GM18873 (cell line): ENCODE measurements around the gene PKDCC.

Experiments used
- ATAC-seq: cut with Tn5 transposase; IDR thresholded peaks from one replicate; pipeline ENCODE4 v1.9.1; 2021; ENCODE audit warnings: mild to moderate bottlenecking, moderate library complexity, moderate number of reproducible peaks; ENCODE audit not compliant: unreplicated experiment, low FRiP score

Gene PKDCC

GRCh38 chr2:42048299-42049220, 739 bp downstream of the PKDCC start:
- ATAC-seq, result no peak

GRCh38 chr2:42049221-42050009, 1.6 kb downstream of the PKDCC start:
- ATAC-seq, result no peak

- no peak for ATAC-seq
Measured at GRCh38 chr2:42050010-42050702, 2.3 kb downstream of the PKDCC start.

- ATAC-seq, result no peak
Measured at GRCh38 chr2:42050703-42051542, 3.1 kb downstream of the PKDCC start.

- ATAC-seq, result no peak
Measured at GRCh38 chr2:42051543-42052235, 3.9 kb downstream of the PKDCC start.

- no peak for ATAC-seq
Measured at GRCh38 chr2:42052702-42053481, 5.1 kb downstream of the PKDCC start.

- no peak for ATAC-seq
Measured at GRCh38 chr2:42053482-42053790, 5.6 kb downstream of the PKDCC start.

GRCh38 chr2:42053791-42054701, 6.2 kb downstream of the PKDCC start:
- no peak for ATAC-seq

GRCh38 chr2:42054714-42055430, 7.1 kb downstream of the PKDCC start:
- no peak for ATAC-seq

- no peak for ATAC-seq
Measured at GRCh38 chr2:42055573-42056514, 8.0 kb downstream of the PKDCC start.

- no peak for ATAC-seq
Measured at GRCh38 chr2:42057159-42057901, 9.5 kb downstream of the PKDCC start.

- no peak for ATAC-seq
Measured at GRCh38 chr2:42057902-42058450, 10.2 kb downstream of the PKDCC start.

GRCh38 chr2:42059261-42059898, 11.6 kb downstream of the PKDCC start:
- no peak for ATAC-seq

- no peak for ATAC-seq
Measured at GRCh38 chr2:42060028-42060427, 12.2 kb downstream of the PKDCC start.
